IMR-90 (cell line): ENCODE data around the gene GAL3ST2. TPM values are rescaled to one million over a fixed set of nuclear protein-coding genes. Genes with fewer than 3 reads are reported as not detected.

ENCODE experiments used
- ATAC-seq: fragments of 200-7000 bp; cut with Tn5 transposase; 2 replicates; pipeline ENCODE4 v1.9.1; 2020; ENCODE audit warnings: low read depth, mild to moderate bottlenecking, moderate library complexity
- BruUV-seq: library from RNA; stranded (reverse); fragments of 400-500 nt; replicated peaks from 2 replicates; lab custom pipeline; 2021; lab: Mats Ljungman, UMichigan
- CTCF ChIA-PET: fragments of 300-600 bp; formaldehyde crosslinking; extraction: SDS; loops from one replicate; lab custom pipeline; 2021; ENCODE audit warnings: antibody characterized with exemption; lab: Yijun Ruan, JAX
- POLR2A ChIA-PET: fragments of 300-600 bp; sonication (Branson Sonifier 250); formaldehyde crosslinking; loops from one replicate; lab custom pipeline; 2022; ENCODE audit warnings: antibody characterized with exemption; ENCODE audit not compliant: unreplicated experiment; lab: Charles Lee
- DNase-seq: peaks from one replicate; pipeline ENCODE4 v3.0.0; 2013
- H2AFZ ChIP-seq: replicated peaks from 2 replicates; pipeline ENCODE3; 2013; ENCODE audit warnings: low read length, mild to moderate bottlenecking; ENCODE audit not compliant: poor library complexity
- H2AK5ac ChIP-seq: 2 replicates; pipeline ENCODE4 v1.6.1; 2013; ENCODE audit warnings: low read depth, low read length, inconsistent platforms
- H2AK9ac ChIP-seq: replicated peaks from 2 replicates; pipeline ENCODE3; 2013; ENCODE audit warnings: mild to moderate bottlenecking, low read depth, low read length, moderate library complexity; ENCODE audit not compliant: poor library complexity
- H2BK120ac ChIP-seq: 2 replicates; pipeline ENCODE4 v1.6.1; 2013; ENCODE audit warnings: low read depth, low read length, inconsistent platforms
- H2BK15ac ChIP-seq: 3 replicates; pipeline ENCODE4 v1.6.1; 2013; ENCODE audit warnings: low read depth, low read length, inconsistent platforms
- H2BK20ac ChIP-seq: 2 replicates; pipeline ENCODE4 v1.6.1; 2013; ENCODE audit warnings: low read depth, mild to moderate bottlenecking, inconsistent platforms, low read length, moderate library complexity
- H2BK5ac ChIP-seq: 2 replicates; pipeline ENCODE4 v1.6.1; 2013; ENCODE audit warnings: mild to moderate bottlenecking, low read depth, low read length, inconsistent platforms; ENCODE audit not compliant: poor library complexity, severe bottlenecking
- H3K14ac ChIP-seq: replicated peaks from 2 replicates; pipeline ENCODE4 v1.6.1; 2013; ENCODE audit warnings: low read depth, low read length, inconsistent platforms
- H3K18ac ChIP-seq: 2 replicates; pipeline ENCODE4 v1.6.1; 2013; ENCODE audit warnings: low read depth, low read length, control low read depth
- H3K23ac ChIP-seq: 2 replicates; pipeline ENCODE4 v1.6.1; 2013; ENCODE audit warnings: low read depth, low read length, inconsistent platforms
- H3K27ac ChIP-seq: 2 replicates; pipeline ENCODE4 v1.5.1; 2013; ENCODE audit warnings: mild to moderate bottlenecking, control low read depth, low read length; ENCODE audit not compliant: insufficient read depth
- H3K27me3 ChIP-seq: 2 replicates; pipeline ENCODE4 v1.6.1; 2013; ENCODE audit warnings: low read length; ENCODE audit not compliant: control insufficient read depth, insufficient read depth
- H3K36me3 ChIP-seq: 2 replicates; pipeline ENCODE4 v1.6.1; 2013; ENCODE audit warnings: low read length, mixed read lengths; ENCODE audit not compliant: control insufficient read depth, insufficient read depth
- H3K4ac ChIP-seq: 2 replicates; pipeline ENCODE4 v1.6.1; 2013; ENCODE audit warnings: low read depth, low read length, inconsistent platforms
- H3K4me1 ChIP-seq: 2 replicates; pipeline ENCODE4 v1.6.1; 2013; ENCODE audit warnings: low read length, mixed read lengths; ENCODE audit not compliant: control insufficient read depth, insufficient read depth
- H3K4me2 ChIP-seq: 2 replicates; pipeline ENCODE4 v1.6.1; 2013; ENCODE audit warnings: low read depth, mild to moderate bottlenecking, control low read depth, low read length, moderate library complexity
- H3K4me3 ChIP-seq: 2 replicates; pipeline ENCODE4 v1.5.1; 2013; ENCODE audit warnings: low read depth, mild to moderate bottlenecking, control low read depth, low read length, moderate library complexity; ENCODE audit not compliant: insufficient read depth
- H3K56ac ChIP-seq: 2 replicates; pipeline ENCODE4 v1.6.1; 2013; ENCODE audit warnings: low read length, inconsistent platforms; ENCODE audit not compliant: insufficient read depth; ENCODE audit errors: extremely low read depth
- H3K79me1 ChIP-seq, 2 experiments: 2 replicates each; pipeline ENCODE4 v1.6.1; 2013; ENCODE audit warnings: low read length in 2 of 2, inconsistent platforms in 1 of 2, low read depth in 1 of 2
- H3K9ac ChIP-seq: 2 replicates; pipeline ENCODE4 v1.6.1; 2013; ENCODE audit warnings: low read depth, low read length, control low read depth
- H3K9me1 ChIP-seq: 2 replicates; pipeline ENCODE4 v1.6.1; 2013; ENCODE audit warnings: low read length, inconsistent platforms; ENCODE audit not compliant: insufficient read depth
- H3K9me3 ChIP-seq: 2 replicates; pipeline ENCODE4 v1.6.1; 2013; ENCODE audit warnings: low read length; ENCODE audit not compliant: control insufficient read depth, insufficient read depth
- H4K20me1 ChIP-seq: 2 replicates; pipeline ENCODE4 v1.6.1; 2013; ENCODE audit warnings: low read length, inconsistent platforms; ENCODE audit not compliant: insufficient read depth
- H4K5ac ChIP-seq: 2 replicates; pipeline ENCODE4 v1.6.1; 2013; ENCODE audit warnings: mild to moderate bottlenecking, low read depth, low read length, control low read depth
- H4K8ac ChIP-seq, 2 experiments: 2 replicates each; pipeline ENCODE4 v1.6.1; 2013; ENCODE audit warnings: low read depth in 2 of 2, low read length in 2 of 2, control low read depth in 1 of 2, inconsistent platforms in 1 of 2
- H4K91ac ChIP-seq: 2 replicates; pipeline ENCODE4 v1.6.1; 2013; ENCODE audit warnings: low read depth, low read length, inconsistent platforms; ENCODE audit not compliant: insufficient read depth
- WGBS, 2 experiments: methylation state at CpG; one replicate each; pipeline versions ENCODE4 v1.1.5 to v1.1.7; 2013; ENCODE audit warnings: missing lambda C conversion rate in 2 of 2; ENCODE audit not compliant: insufficient read length in 1 of 2; ENCODE audit errors: extremely low coverage in 2 of 2; 5-methylcytosine and 5-hydroxymethylcytosine counted together
- dilution Hi-C: fragments of 300-500 bp; cut with HindIII; formaldehyde crosslinking; loops from one replicate; pipeline ENCODE4 v1.14.3; 2018; ENCODE audit warnings: low sequenced_read_pairs; ENCODE audit not compliant: unreplicated experiment
- in situ Hi-C: fragments of 300-500 bp; cut with MboI; formaldehyde crosslinking; loops from 3 replicates; pipeline ENCODE4 v1.14.3; 2019; ENCODE audit warnings: low sequenced_read_pairs, inconsistent platforms, mixed read lengths
- intact Hi-C: fragments of 100-400 bp; cut with micrococcal nuclease; formaldehyde crosslinking; loops from 2 replicates; pipeline ENCODE4 v1.10.0; 2022
- polyA plus RNA-seq, 3 experiments: library from polyadenylated mRNA; depleted of rRNA; stranded (reverse); fragments of >200 nt; gene quantifications; 2 replicates each; pipeline ENCODE4 v1.2.3, GENCODE V29; 2012; ENCODE audit warnings: low replicate concordance in 1 of 3
- total RNA-seq: library from RNA; depleted of rRNA; stranded (reverse); fragments of >200 nt; gene quantifications from 2 replicates; pipeline ENCODE4 v1.2.3, GENCODE V29; 2012
- TF ChIP-seq, protein P1 (sequence below): fragments of 150-350 bp; IDR thresholded peaks from 2 replicates; pipeline ENCODE4 v1.6.1; 2017; ENCODE audit warnings: mild to moderate bottlenecking, antibody characterized with exemption, low read length, low read depth

GAL3ST2 gene
- total and polyA plus RNA-seq, 2 of the 4 experiments (the other 2 are of a cell fraction), result 0.07 TPM; not detected in 1

DNA sequence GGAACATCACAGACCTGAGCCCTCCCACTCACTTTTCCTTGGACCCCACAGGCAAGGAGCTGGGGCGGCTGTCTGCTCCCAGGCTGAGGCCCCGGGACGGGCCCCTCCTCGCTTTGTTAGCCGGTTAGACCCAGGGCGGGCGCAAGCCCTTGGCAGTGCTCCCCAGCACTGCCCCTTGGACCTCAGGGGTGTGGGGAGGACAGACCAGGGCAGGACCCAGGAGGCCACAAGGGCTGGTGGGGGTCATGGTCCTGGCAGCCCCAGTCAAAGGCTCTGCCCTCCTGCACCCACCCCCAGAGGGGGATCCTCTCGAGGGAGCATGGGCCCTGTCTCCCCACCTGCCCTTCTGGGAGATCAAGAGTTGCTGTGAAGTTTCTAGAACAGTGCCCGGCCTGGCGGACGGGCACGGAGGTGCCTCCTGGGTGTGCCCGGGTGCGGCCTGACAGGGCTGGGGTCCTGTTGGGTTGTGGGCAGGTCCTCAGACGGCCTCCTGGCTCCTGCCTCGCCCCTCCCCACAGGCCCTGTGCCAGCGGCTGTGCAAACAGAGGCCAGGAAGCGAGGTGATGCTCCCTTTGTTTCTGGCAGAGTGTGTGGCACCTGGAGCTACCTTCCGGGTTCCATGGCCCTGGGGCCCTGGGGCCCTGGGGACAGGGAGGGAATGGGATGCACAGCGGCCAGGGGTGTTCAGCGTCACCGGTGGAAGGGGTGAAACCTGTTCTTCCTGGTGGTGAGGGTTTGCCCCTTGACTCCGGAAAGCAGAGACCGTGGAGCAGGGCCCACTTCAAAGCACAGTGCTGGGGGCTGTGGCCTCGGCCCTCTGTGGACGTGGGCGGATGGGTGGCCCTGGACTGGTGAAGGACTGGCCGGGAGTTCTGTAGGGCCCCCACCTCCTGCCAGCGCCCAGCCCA lies 2.9 kb upstream of the GAL3ST2 start:
- CTCF ChIA-PET, result no interaction called here
- BruUV-seq, result no TSS peak
- Histone ChIP-seq H2AK5ac (no peak overlapping the region), H4K91ac (no peak overlapping the region), H3K27ac (no peak overlapping the region), H3K56ac (no peak overlapping the region), H3K23ac (no peak overlapping the region), H2AFZ (no peak overlapping the region), H2BK5ac (no peak overlapping the region), H3K36me3 (no peaks in the 10 kb centered on the region), H3K4me2 (no peak overlapping the region), H4K5ac (no peak overlapping the region), H2BK20ac (no peak overlapping the region), H3K14ac (no peak overlapping the region), H4K8ac (no peak overlapping the region), H3K9me1 (no peaks in the 10 kb centered on the region), H2AK9ac (peak overlapping the region; percentile 70), H3K9ac (no peak overlapping the region), H2BK15ac (no peak overlapping the region), H3K27me3 (no peaks in the 10 kb centered on the region; the same call in 1 of the 2 replicates), H2BK120ac (no peak overlapping the region), H3K4me3 (no peak overlapping the region), H3K4ac (no peak overlapping the region), H3K18ac (no peak overlapping the region), H4K20me1 (no peaks in the 10 kb centered on the region; the same call in 1 of the 2 replicates), H3K79me1 (no peaks in the 10 kb centered on the region), H3K9me3 (no peaks in the 10 kb centered on the region), H3K4me1 (peaks cover 12% of the 10 kb centered on the region)
- ATAC-seq, result no peak
- TF ChIP-seq, protein P1, sequence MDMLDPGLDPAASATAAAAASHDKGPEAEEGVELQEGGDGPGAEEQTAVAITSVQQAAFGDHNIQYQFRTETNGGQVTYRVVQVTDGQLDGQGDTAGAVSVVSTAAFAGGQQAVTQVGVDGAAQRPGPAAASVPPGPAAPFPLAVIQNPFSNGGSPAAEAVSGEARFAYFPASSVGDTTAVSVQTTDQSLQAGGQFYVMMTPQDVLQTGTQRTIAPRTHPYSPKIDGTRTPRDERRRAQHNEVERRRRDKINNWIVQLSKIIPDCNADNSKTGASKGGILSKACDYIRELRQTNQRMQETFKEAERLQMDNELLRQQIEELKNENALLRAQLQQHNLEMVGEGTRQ, result no peak
- dilution Hi-C loops (no loop called here), intact Hi-C loops (no loop called here), in situ Hi-C loops (no loop called here)
- 100% methylated on average over 1 of the region's 29 CpGs; no CpG with 5 or more reads in 1 of the 2 experiments for WGBS, 2 experiments
- no peak for DNase-seq
- POLR2A ChIA-PET, result no interaction called here
